HCT116 (cell line): Measurements from ENCODE around the gene PYDC1. TPM values are rescaled to one million over a fixed set of nuclear protein-coding genes. Genes with fewer than 3 reads are reported as not detected.

Experiments used
- ATAC-seq: fragments of 200-7000 bp; cut with Tn5 transposase; 2 replicates; pipeline ENCODE4 v1.9.1; 2020; ENCODE audit warnings: mild to moderate bottlenecking, moderate library complexity
- BruUV-seq: library from RNA; stranded (reverse); fragments of 400-500 nt; replicated peaks from 2 replicates; lab custom pipeline; 2021; lab: Mats Ljungman, UMichigan
- CTCF ChIA-PET: fragments of 300-600 bp; sonication (Branson Sonifier 250); formaldehyde crosslinking; loops from one replicate; lab custom pipeline; 2021; ENCODE audit warnings: antibody characterized with exemption; lab: Charles Lee
- POLR2A ChIA-PET: fragments of 300-600, 350-600 bp; sonication (Branson Sonifier 250); formaldehyde crosslinking; loops from one replicate; lab custom pipeline; 2021; ENCODE audit warnings: antibody characterized with exemption; lab: Charles Lee
- RAD21 ChIA-PET, 2 experiments: fragments of 300-600 bp; sonication (Branson Sonifier 250); formaldehyde crosslinking; loops; one replicate each; lab custom pipeline; 2023; ENCODE audit warnings: low total read pairs in 2 of 2; ENCODE audit not compliant: uncharacterized antibody in 2 of 2, unreplicated experiment in 2 of 2, low non-redundant PET in 1 of 2; lab: Charles Lee
- DNase-seq: peaks from one replicate; pipeline ENCODE4 v3.0.0-alpha.2; 2010; ENCODE audit warnings: low read depth, low spot score
- H2AFZ ChIP-seq: fragments of 200-600 bp; shearing (Covaris generic), sonication (generic); 2 replicates; pipeline ENCODE4 v1.6.1; 2017; ENCODE audit warnings: low read depth, mixed run types, mixed read lengths, antibody characterized with exemption, low read length; ENCODE audit not compliant: poor library complexity, severe bottlenecking
- H3K27ac ChIP-seq: 2 replicates; pipeline ENCODE4 v1.5.1; 2012; ENCODE audit warnings: low read depth, low read length
- H3K27me3 ChIP-seq: fragments of 200-600 bp; sonication (generic); 2 replicates; pipeline ENCODE4 v1.6.1; 2016; ENCODE audit warnings: mixed run types, low read length, mixed read lengths; ENCODE audit not compliant: insufficient read depth
- H3K36me3 ChIP-seq, 2 experiments: fragments of 200-500 bp in 1 of 2; fragments of 200-600 bp in 1 of 2; sonication (Bioruptor generic) in 1 of 2; sonication (generic) in 1 of 2; 2 replicates each; pipeline versions ENCODE4 v1.5.1 to v1.6.1; 2014 to 2016; ENCODE audit warnings: low read length in 2 of 2, inconsistent platforms in 1 of 2, mixed read lengths in 1 of 2, mixed run types in 1 of 2; ENCODE audit not compliant: insufficient read depth in 2 of 2, control insufficient read depth in 1 of 2
- H3K4me1 ChIP-seq, 2 experiments: fragments of 200-600 bp in 1 of 2; sonication (generic) in 1 of 2; 2 replicates each; pipeline versions ENCODE4 v1.5.1 to v1.6.1; 2012 to 2017; ENCODE audit warnings: low read length in 2 of 2, inconsistent platforms in 1 of 2, mild to moderate bottlenecking in 1 of 2, mixed read lengths in 1 of 2, mixed run types in 1 of 2, moderate library complexity in 1 of 2; ENCODE audit not compliant: insufficient read depth in 2 of 2, control insufficient read depth in 1 of 2
- H3K4me2 ChIP-seq: fragments of 200-600 bp; sonication (generic); 2 replicates; pipeline ENCODE4 v1.6.1; 2017; ENCODE audit warnings: mixed run types, low read length, mixed read lengths
- H3K4me3 ChIP-seq, 2 experiments: fragments of 200-600 bp in 1 of 2; sonication (generic) in 1 of 2; replicated peaks in 1 of 2; 2 replicates each; pipeline ENCODE4 v1.5.1; 2011 to 2016; ENCODE audit warnings: low read length in 2 of 2, control low read depth in 1 of 2, low read depth in 1 of 2, mild to moderate bottlenecking in 1 of 2, mixed read lengths in 1 of 2, mixed run types in 1 of 2
- H3K79me2 ChIP-seq: fragments of 200-600 bp; sonication (generic); 2 replicates; pipeline ENCODE4 v1.6.1; 2017; ENCODE audit warnings: mild to moderate bottlenecking, mixed run types, low read length, moderate library complexity, mixed read lengths; ENCODE audit not compliant: insufficient read depth
- H3K9ac ChIP-seq: fragments of 200-600 bp; sonication (generic); 2 replicates; pipeline ENCODE4 v1.6.1; 2016; ENCODE audit warnings: low read length, mixed read lengths
- H3K9me2 ChIP-seq: fragments of 200-600 bp; sonication (generic), shearing (Covaris generic); 2 replicates; pipeline ENCODE4 v1.6.1; 2017; ENCODE audit warnings: mixed run types, mild to moderate bottlenecking, moderate library complexity; ENCODE audit not compliant: insufficient read depth
- H3K9me3 ChIP-seq, 2 experiments: fragments of 200-500 bp in 1 of 2; fragments of 200-600 bp in 1 of 2; sonication (Bioruptor generic) in 1 of 2; sonication (generic) in 1 of 2; 2 replicates each; pipeline ENCODE4 v1.6.1; 2014 to 2017; ENCODE audit warnings: low read length in 2 of 2, mixed read lengths in 2 of 2, inconsistent platforms in 1 of 2, low read depth in 1 of 2, mild to moderate bottlenecking in 1 of 2, mixed run types in 1 of 2, moderate library complexity in 1 of 2; ENCODE audit not compliant: control insufficient read depth in 1 of 2, insufficient read depth in 1 of 2
- H4K20me1 ChIP-seq: fragments of 200-600 bp; sonication (generic), shearing (Covaris generic); 2 replicates; pipeline ENCODE4 v1.6.1; 2017; ENCODE audit warnings: mixed run types, mild to moderate bottlenecking, moderate library complexity; ENCODE audit not compliant: insufficient read depth
- ATF3 ChIP-seq: IDR thresholded peaks from 2 replicates; pipeline ENCODE4 v1.6.1; 2012
- CEBPB ChIP-seq: IDR thresholded peaks from 2 replicates; pipeline ENCODE4 v1.6.1; 2012; ENCODE audit warnings: low read depth
- CTCF ChIP-seq, 3 experiments: fragments of 200-600 bp in 1 of 3; sonication (generic) in 1 of 3; IDR thresholded peaks in 2 of 3; conservative IDR thresholded peaks in 1 of 3; 2 replicates each; pipeline ENCODE4 v1.5.1; 2012 to 2017; ENCODE audit warnings: low read depth in 2 of 3, low read length in 2 of 3, antibody characterized with exemption in 1 of 3, borderline replicate concordance in 1 of 3, control low read depth in 1 of 3, mild to moderate bottlenecking in 1 of 3, mixed read lengths in 1 of 3, mixed run types in 1 of 3, moderate library complexity in 1 of 3; ENCODE audit not compliant: insufficient read depth in 1 of 3
- EGR1 ChIP-seq: IDR thresholded peaks from 2 replicates; pipeline ENCODE4 v1.6.1; 2012; ENCODE audit warnings: low read depth
- EZH2 ChIP-seq: fragments of 200-600 bp; sonication (generic); IDR thresholded peaks from 2 replicates; pipeline ENCODE4 v1.6.1; 2017; ENCODE audit warnings: antibody characterized with exemption, mixed run types
- EZH2phosphoT487 ChIP-seq: fragments of 200-600 bp; IDR thresholded peaks from 2 replicates; pipeline ENCODE4 v1.6.1; 2018; ENCODE audit warnings: antibody characterized with exemption, borderline replicate concordance
- FOSL1 ChIP-seq: IDR thresholded peaks from 2 replicates; pipeline ENCODE4 v1.6.1; 2012; ENCODE audit warnings: low read depth
- MAX ChIP-seq: IDR thresholded peaks from 2 replicates; pipeline ENCODE4 v1.6.1; 2012
- POLR2A ChIP-seq: IDR thresholded peaks from 2 replicates; pipeline ENCODE4 v1.7.0; 2011; ENCODE audit warnings: borderline replicate concordance; ENCODE audit not compliant: insufficient read depth, insufficient read length; ENCODE audit errors: extremely low read depth
- POLR2AphosphoS5 ChIP-seq: IDR thresholded peaks from 2 replicates; pipeline ENCODE4 v1.6.1; 2011; ENCODE audit warnings: mild to moderate bottlenecking, low read depth, low read length, moderate library complexity
- SIN3A ChIP-seq: IDR thresholded peaks from 2 replicates; pipeline ENCODE4 v1.6.1; 2012; ENCODE audit warnings: low read depth
- SRF ChIP-seq: IDR thresholded peaks from 2 replicates; pipeline ENCODE4 v1.6.1; 2012; ENCODE audit warnings: low read depth
- TCF7L2 ChIP-seq: IDR thresholded peaks from 2 replicates; pipeline ENCODE4 v1.7.0; 2011; ENCODE audit warnings: borderline replicate concordance, inconsistent platforms; ENCODE audit not compliant: insufficient read depth, insufficient read length; ENCODE audit errors: extremely low read depth
- ZFX ChIP-seq: fragments of 450-650 bp; IDR thresholded peaks from 2 replicates; pipeline ENCODE4 v1.6.1; 2017
- intact Hi-C: fragments of 100-400 bp; cut with micrococcal nuclease; formaldehyde crosslinking; loops from 2 replicates; pipeline ENCODE4 v1.10.0; 2022
- total RNA-seq: library from RNA; stranded (reverse); gene quantifications from one replicate; pipeline ENCODE4 v1.2.1, GENCODE V29; 2021; ENCODE audit not compliant: unreplicated experiment

The PYDC1 gene
- total RNA-seq, 1 experiment from 2014 or later: not detected

- peak; percentile 63 for DNase-seq
- Histone ChIP-seq H4K20me1 (no peaks in the 10 kb centered on the region), H3K36me3 (no peaks in the 10 kb centered on the region; a peak in 1 of 4 replicates), H3K79me2 (peaks cover 41% of the 10 kb centered on the region), H3K9ac (peak overlapping the region; percentile 89), H3K9me2 (no peaks in the 10 kb centered on the region), H3K27me3 (no peaks in the 10 kb centered on the region), H3K9me3 (no peaks in the 10 kb centered on the region), H3K4me3 (peak overlapping the region; percentile 89 to 96), H3K4me1 (peaks cover 9 to 33% of the 10 kb centered on the region in 2 experiments), H2AFZ (no peak overlapping the region), H3K4me2 (peak overlapping the region; percentile 100), H3K27ac (peak overlapping the region; percentile 95)
- intact Hi-C loops: loop anchor here (10.0 kb wide), 1 partner anchor 239 kb away; the partner anchor contains the start of gene ARMC5
- ChIA-PET POLR2A (interaction anchor here (1.2 to 1.9 kb wide), 3 partner anchors 12 to 200 kb away, joined by 3 to 13 read pairs (median 5); partner anchors contain the start of gene FUS), RAD21 (no interaction called here), CTCF (no interaction called here)
- TF ChIP-seq POLR2A (peak; percentile 63), EZH2 (no peak), SRF (no peak), MAX (no peak), FOSL1 (no peak), TCF7L2 (no peak), POLR2AphosphoS5 (peak; percentile 86), CTCF (IDR thresholded peaks at IDR 0.05 in 2 of 3, conservative IDR thresholded peaks at IDR 0.05 in 1 of 3; ENCODE audit: borderline replicate concordance in 1 of 3, insufficient read depth in 1 of 3, low read depth in 2 of 3, low read length in 2 of 3) (no peak), EGR1 (peak; percentile 87), ATF3 (no peak), SIN3A (no peak), ZFX (no peak), CEBPB (no peak), EZH2phosphoT487 (no peak)
- no TSS peak for BruUV-seq
- peak; percentile 90 for ATAC-seq
These were observed 1.4 kb downstream of the PYDC1 start for GRCh38 chr16:31215287-31216162.
